ENCODE measurements around the gene MBNL3. TPM values are rescaled to one million over a fixed set of nuclear protein-coding genes. Genes with fewer than 3 reads are reported as not detected.
"Not testable (repeated sequence)": the region's sequence is repeated elsewhere in the genome, so short reads cannot be mapped to it uniquely, and the experiment has no call there.

MBNL3 gene
- total RNA-seq, 1 donor from 2014 or later: 47.0 TPM

DNA sequence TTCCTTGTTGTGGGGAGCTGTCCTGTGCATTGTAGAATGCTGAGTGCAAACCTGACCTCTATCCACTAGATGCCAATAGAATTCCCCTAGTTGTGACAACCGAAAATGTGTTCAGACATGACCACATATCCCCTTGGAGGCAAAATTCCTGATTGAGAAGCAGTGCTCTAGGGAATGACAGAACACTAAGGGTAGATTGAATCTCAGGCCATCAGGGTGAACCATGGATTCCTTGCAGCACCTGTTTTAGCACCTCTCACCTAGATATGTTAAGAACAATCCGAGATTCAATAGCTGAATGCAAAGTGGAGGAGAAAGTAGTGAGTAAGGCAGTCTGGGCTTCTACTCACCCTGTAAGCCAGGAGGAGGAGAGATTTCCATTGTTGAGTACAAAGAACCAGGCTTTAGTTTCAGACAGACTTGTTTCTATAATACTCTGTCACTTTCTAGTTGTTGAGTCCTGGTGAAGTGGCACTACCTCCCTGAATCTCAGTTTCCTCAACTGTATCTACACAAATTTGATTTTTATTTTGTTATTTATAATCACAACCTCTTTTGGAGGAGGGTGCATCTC, 158.6 kb downstream of the MBNL3 start:
- no peaks in the 10 kb centered on the region for H3K9me3 Mint-ChIP-seq
- H3K36me3 Mint-ChIP-seq (ENCODE audit: low read depth): no peaks in the 10 kb centered on the region
- no peaks in the 10 kb centered on the region for H3K27me3 Mint-ChIP-seq
- ATAC-seq (ENCODE audit: low read depth): no peak
- intact Hi-C loops (cut with micrococcal nuclease): no loop called here
- no peak overlapping the region for H3K27ac Mint-ChIP-seq
- TF ChIP-seq, protein P1, sequence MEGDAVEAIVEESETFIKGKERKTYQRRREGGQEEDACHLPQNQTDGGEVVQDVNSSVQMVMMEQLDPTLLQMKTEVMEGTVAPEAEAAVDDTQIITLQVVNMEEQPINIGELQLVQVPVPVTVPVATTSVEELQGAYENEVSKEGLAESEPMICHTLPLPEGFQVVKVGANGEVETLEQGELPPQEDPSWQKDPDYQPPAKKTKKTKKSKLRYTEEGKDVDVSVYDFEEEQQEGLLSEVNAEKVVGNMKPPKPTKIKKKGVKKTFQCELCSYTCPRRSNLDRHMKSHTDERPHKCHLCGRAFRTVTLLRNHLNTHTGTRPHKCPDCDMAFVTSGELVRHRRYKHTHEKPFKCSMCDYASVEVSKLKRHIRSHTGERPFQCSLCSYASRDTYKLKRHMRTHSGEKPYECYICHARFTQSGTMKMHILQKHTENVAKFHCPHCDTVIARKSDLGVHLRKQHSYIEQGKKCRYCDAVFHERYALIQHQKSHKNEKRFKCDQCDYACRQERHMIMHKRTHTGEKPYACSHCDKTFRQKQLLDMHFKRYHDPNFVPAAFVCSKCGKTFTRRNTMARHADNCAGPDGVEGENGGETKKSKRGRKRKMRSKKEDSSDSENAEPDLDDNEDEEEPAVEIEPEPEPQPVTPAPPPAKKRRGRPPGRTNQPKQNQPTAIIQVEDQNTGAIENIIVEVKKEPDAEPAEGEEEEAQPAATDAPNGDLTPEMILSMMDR (IDR thresholded peaks at IDR 0.05): no peak
- DNase-seq: no peak
- CTCF ChIA-PET: no interaction called here
- H3K4me1 Mint-ChIP-seq: no peaks in the 10 kb centered on the region
- POLR2A ChIA-PET: no interaction called here
- H3K4me3 Mint-ChIP-seq: no peak overlapping the region

DNA sequence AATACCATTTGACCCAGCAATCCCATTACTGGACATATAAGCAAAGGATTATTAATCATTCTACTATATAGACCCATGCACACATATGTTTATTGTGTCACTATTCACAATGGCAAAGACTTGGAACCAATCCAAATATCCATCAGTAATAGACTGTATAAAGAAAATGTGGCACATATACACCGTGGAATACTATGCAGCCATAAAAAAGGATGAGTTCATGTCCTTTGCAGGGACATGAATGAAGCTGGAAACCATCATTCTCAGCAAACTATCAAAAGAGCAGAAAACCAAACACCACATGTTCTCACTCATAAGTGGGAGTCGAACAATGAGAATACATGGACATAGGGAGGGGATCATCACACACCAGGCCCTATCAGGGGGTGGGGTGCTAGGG, 161.9 kb downstream of the MBNL3 start:
- CTCF ChIA-PET; H3K4me3 Mint-ChIP-seq; H3K36me3 Mint-ChIP-seq (ENCODE audit: low read depth); H3K9me3 Mint-ChIP-seq; ATAC-seq (ENCODE audit: low read depth); DNase-seq; POLR2A ChIA-PET; H3K27me3 Mint-ChIP-seq; H3K27ac Mint-ChIP-seq; H3K4me1 Mint-ChIP-seq; intact Hi-C loops (cut with micrococcal nuclease): not testable (repeated sequence)
